NCI-H2196 treated with DMSO at 0.1 percent for 48 hours (cell line): ENCODE data around the gene HDAC5.

Experiments
- DNase-seq: peaks from one replicate; lab custom pipeline; 2025; ENCODE audit not compliant: unreplicated experiment; lab: John Stamatoyannopoulos, UW

The HDAC5 gene

GRCh38 chr17:44091200-44091997, 32.0 kb downstream of the HDAC5 start:
- DNase-seq: no peak

- DNase-seq: no peak
These were observed 35.2 kb downstream of the HDAC5 start for GRCh38 chr17:44088254-44088653.

- no peak for DNase-seq
These were observed 36.1 kb downstream of the HDAC5 start for GRCh38 chr17:44087319-44087718.

GRCh38 chr17:44086364-44087311, 36.8 kb downstream of the HDAC5 start:
- DNase-seq: peak; percentile 37

- no peak for DNase-seq
These were observed 37.5 kb downstream of the HDAC5 start for GRCh38 chr17:44085908-44086307.

- no peak for DNase-seq
These were observed 38.5 kb downstream of the HDAC5 start for GRCh38 chr17:44084921-44085320.

- DNase-seq: no peak
These were observed 39.3 kb downstream of the HDAC5 start for GRCh38 chr17:44084131-44084538.

- DNase-seq: peak; percentile 24
These were observed 40.1 kb downstream of the HDAC5 start for GRCh38 chr17:44083250-44083849.

DNA sequence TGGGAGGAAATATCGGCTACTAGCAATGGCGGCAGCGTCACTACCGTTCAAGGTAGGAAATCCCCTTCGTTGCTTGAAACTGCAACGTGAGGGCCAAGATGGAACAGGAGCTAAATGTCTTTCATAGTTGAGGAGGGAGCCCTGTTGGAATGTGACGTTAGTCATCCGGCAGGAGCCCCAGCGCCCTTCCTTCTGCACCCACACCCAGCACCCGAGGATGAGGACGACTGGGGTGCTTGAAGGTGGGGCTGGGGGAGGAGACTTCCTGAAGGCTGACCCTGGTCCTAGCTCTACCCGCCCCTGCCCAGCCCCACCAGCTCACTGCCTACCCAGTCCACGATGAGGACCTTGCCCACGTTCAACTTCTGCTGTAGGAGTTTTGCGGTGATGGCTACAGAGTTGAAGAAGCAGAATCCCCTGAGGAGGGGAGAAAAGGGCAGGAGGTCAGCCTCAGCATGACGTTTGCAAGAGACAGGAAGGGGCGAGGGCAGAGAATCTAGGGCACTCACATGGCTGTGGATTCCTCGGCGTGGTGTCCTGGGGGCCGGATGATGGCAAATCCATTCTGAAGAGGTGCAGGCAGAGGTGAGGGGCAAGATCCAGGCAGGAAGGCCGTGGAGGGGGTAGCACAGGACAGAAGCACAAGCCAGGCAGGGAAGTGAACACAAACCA, 41.0 kb downstream of the HDAC5 start:
- DNase-seq: no peak

DNA sequence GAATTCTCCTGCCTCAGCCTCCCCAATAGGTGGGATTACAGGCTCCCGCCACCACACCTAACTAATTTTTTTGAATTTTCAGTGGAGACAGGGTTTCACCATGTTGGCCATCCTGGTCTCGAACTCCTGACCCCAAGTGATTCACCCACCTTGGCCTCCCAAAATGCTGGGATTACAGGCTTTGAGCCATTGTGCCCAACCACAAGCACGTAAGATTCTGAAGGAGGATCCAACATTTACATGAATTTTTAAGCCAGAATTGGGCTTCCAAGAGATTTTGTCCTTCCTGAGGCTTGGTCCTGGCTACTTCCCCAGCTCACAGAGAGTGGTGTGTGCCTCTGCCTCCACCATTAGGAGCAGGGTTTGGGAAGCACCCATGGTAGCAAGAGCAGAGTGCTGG, 41.8 kb downstream of the HDAC5 start:
- DNase-seq: no peak

DNA sequence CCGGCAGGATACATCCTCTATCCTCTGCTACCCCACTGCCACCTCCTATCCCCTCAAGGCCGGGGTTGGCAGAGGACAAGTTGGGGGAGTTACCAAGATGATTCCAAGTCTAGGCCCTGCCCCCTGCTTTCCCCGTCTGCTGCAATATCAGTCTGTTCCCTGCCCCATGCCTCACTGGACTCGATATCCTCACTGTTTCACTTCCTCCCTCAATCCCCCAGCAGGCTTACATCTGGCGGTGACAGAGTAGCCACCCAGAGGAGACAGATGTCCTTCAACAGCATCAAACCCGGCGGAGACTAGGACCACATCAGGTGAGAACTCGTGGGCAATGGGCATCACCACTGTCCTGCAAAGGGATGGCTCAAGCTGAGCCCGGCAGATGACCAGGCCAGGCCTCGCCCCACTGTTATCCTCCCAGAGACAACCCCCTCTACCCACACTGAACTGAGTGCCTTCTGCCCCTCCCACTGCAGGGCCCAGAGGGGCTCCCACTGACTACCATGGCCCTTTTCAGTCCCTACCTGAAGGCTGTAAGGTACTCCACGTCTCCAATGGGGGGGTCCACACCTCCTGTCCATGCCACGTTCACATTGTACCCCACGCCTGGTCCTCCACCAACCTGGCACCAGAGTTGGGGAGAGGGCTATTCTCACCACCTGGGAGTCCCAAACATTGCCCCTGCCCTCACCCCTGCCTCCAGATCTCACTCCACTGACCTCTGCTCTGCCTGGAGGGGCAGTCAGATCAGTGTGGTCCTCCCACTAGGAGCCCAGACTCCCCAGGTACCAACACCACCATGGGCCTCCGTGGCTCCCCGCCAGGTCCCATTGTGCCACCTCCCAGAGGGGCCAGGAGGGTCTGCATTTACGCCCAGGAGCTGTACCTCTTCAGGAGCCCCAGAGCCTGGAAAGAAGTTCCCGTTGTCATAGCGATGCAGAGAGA, 43.3 kb downstream of the HDAC5 start:
- DNase-seq: no peak

DNA sequence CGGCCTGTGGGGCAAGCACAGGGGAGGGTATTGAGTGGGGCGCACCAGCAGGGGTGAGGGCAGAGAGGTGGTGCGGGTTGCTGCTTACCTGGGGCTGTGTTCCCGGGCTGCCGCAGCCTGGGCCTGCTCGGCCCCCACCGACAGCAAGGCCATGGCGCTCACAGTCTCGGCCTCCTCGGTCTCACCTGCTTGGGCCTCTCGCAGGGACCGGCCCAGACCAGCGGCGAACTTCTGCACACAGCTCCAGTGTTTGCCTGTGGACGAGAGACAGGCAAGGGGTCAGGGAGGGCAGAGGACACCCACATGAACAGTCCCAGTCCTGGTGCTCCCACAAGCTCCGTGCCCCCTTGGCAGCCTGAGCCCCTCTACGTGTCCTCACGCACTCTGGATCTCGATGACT, 45.0 kb downstream of the HDAC5 start:
- DNase-seq: no peak

- no peak for DNase-seq
These were observed 45.9 kb downstream of the HDAC5 start for GRCh38 chr17:44077595-44077909.

DNA sequence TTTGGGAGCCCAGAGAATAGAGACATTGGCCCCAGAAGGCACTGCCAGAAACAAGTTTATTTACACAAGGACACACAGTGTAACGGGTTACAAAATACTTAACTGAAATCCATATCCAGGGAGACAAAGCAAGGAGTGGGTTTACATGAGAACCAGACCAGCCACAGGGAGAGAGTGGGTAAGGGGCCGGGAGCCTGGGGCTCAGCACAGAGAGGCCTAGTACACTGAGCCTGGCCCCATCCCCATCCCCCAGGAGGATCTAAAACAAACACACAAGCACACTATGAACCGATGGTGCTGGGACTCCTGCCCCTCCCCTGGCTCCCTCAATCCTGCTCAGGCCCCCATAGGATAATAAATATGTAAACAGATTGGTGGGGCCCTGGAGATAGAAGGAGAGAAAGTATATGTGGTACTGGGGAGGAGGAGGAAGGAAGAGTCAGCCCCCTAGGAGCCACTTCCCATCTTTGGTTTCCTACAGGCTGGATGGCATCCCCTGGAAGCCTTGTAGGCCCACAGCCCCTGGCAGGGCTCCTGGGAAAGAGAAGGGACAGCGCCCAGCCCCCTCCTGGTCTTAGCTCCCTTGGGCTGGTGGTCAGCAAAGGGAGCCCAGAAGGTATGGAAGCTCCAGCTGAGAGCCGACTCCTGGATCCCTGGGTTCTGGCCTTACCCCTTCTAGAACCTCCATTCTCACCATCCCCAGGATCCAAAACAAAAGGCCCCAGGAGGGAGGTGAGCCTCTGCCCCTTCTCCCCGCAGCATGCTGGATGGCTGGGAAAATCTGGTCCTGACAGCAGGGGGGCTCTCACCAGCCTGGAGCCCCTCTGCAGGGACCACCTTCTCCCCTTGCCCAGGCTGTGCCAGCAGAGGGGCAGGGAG, 46.5 kb downstream of the HDAC5 start:
- DNase-seq: no peak

GRCh38 chr17:44075598-44076293, 47.7 kb downstream of the HDAC5 start:
- DNase-seq: no peak

GRCh38 chr17:44074911-44075285, 48.5 kb downstream of the HDAC5 start:
- no peak for DNase-seq

DNA sequence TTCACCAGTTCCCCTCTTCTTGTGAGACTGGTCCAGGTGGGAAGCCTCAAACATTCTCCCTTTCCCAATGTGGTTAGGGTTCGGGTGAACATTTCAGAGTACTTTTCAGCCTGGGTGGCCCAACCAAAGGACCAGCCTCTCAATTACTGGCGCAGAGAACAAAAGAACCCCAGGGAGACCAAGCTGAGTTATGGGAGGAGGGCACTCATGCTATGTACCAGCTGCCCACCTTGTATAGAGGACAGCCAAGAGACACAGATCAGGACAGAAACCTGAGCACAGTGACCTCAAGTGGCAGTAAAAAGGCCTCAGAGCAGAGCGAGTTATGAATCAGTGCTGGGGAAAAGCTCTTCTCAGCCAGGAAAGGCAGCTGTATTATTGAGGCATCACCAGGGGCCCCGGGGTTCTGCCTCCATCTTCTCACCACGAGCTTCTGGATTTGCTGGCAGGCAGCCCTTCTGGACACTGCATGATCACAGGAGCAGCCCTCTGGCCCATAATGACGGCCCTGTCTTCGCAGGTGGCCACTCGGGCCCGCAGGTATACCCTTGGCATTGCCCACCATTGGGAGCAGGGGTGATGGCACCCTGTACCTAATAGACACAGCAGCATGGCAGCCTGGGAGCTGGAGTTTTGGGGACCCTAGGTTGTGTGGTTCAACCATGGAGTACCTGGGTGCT, 49.1 kb downstream of the HDAC5 start:
- no peak for DNase-seq

- no peak for DNase-seq
These were observed 51.7 kb downstream of the HDAC5 start for GRCh38 chr17:44071772-44072171.
